H1 (cell line): ENCODE data around the gene DCXR. TPM values are rescaled to one million over a fixed set of nuclear protein-coding genes. Genes with fewer than 3 reads are reported as not detected.
A peak's percentile ranks its signal among the peaks of the same experiment; 100 is the strongest.

ENCODE experiments used
- CTCF ChIA-PET: fragments of 300-600 bp; sonication (Branson Sonifier 250); formaldehyde crosslinking; loops from one replicate; lab custom pipeline; 2021; ENCODE audit not compliant: partially characterized antibody; lab: Charles Lee
- POLR2A ChIA-PET: fragments of 300-600 bp; sonication (Branson Sonifier 250); formaldehyde crosslinking; loops from one replicate; lab custom pipeline; 2021; ENCODE audit warnings: inconsistent platforms; ENCODE audit not compliant: partially characterized antibody; lab: Charles Lee
- DNase-seq, 2 experiments: peaks; one replicate each; pipeline versions ENCODE4 v3.0.0 to v3.0.0-alpha.2; 2010 to 2022; ENCODE audit warnings: low spot score in 2 of 2, low read depth in 1 of 2, mixed read lengths in 1 of 2
- FAIRE-seq: peaks from 2 replicates; lab custom pipeline; 2011; peaks lifted over from hg19 to GRCh38; lab: Jason Lieb, UNC
- H2AFZ ChIP-seq: 2 replicates; pipeline ENCODE4 v1.8.1; 2012; ENCODE audit warnings: low read length, inconsistent platforms
- H2AK5ac ChIP-seq: 2 replicates; pipeline ENCODE4 v1.6.1; 2013; ENCODE audit warnings: low read depth, low read length
- H2BK120ac ChIP-seq: replicated peaks from 2 replicates; pipeline ENCODE3; 2013; ENCODE audit warnings: low read depth, low read length, inconsistent platforms
- H2BK12ac ChIP-seq: 2 replicates; pipeline ENCODE4 v1.6.1; 2013; ENCODE audit warnings: low read depth, low read length
- H2BK15ac ChIP-seq: 2 replicates; pipeline ENCODE4 v1.6.1; 2013; ENCODE audit warnings: low read length
- H2BK20ac ChIP-seq: 2 replicates; pipeline ENCODE4 v1.6.1; 2013; ENCODE audit warnings: low read length
- H2BK5ac ChIP-seq: 2 replicates; pipeline ENCODE4 v1.6.1; 2013; ENCODE audit warnings: low read depth, low read length
- H3K14ac ChIP-seq: 2 replicates; pipeline ENCODE4 v1.6.1; 2013; ENCODE audit warnings: inconsistent platforms; ENCODE audit not compliant: insufficient read length
- H3K18ac ChIP-seq: 2 replicates; pipeline ENCODE4 v1.6.1; 2013; ENCODE audit warnings: low read length; ENCODE audit errors: extremely low read depth
- H3K23ac ChIP-seq: 2 replicates; pipeline ENCODE4 v1.6.1; 2013; ENCODE audit warnings: inconsistent platforms; ENCODE audit not compliant: insufficient read length
- H3K23me2 ChIP-seq: 2 replicates; pipeline ENCODE4 v1.6.1; 2013; ENCODE audit warnings: low read depth, low read length
- H3K27ac ChIP-seq: 2 replicates; pipeline ENCODE4 v1.6.1; 2011; ENCODE audit warnings: low read depth, low read length, inconsistent platforms
- H3K27me3 ChIP-seq, 4 experiments: replicated peaks in 1 of 4; 1 replicate in 1 of 4; 2 replicates in 3 of 4; pipeline versions ENCODE4 v1.6.1 to v1.8.1; 2011 to 2013; ENCODE audit warnings: low read length in 3 of 4, mild to moderate bottlenecking in 3 of 4, inconsistent platforms in 2 of 4, mixed read lengths in 2 of 4, moderate library complexity in 1 of 4; ENCODE audit not compliant: control insufficient read depth in 3 of 4, insufficient read depth in 3 of 4; ENCODE audit errors: extremely low read depth in 1 of 4
- H3K36me3 ChIP-seq, 4 experiments: 2 replicates each; pipeline versions ENCODE4 v1.6.1 to v1.8.1; 2011 to 2013; ENCODE audit warnings: mild to moderate bottlenecking in 4 of 4, low read length in 3 of 4, moderate library complexity in 2 of 4, control low read depth in 1 of 4, inconsistent platforms in 1 of 4; ENCODE audit not compliant: insufficient read depth in 4 of 4, control insufficient read depth in 2 of 4
- H3K4ac ChIP-seq: replicated peaks from 2 replicates; pipeline ENCODE3; 2013; ENCODE audit warnings: low read length, low read depth, mixed read lengths, inconsistent platforms; ENCODE audit not compliant: insufficient read length
- H3K4me1 ChIP-seq, 4 experiments: replicated peaks in 1 of 4; 1 replicate in 1 of 4; 2 replicates in 3 of 4; pipeline versions ENCODE4 v1.6.1 to v1.8.1; 2011 to 2013; ENCODE audit warnings: low read length in 3 of 4, inconsistent platforms in 2 of 4, mixed read lengths in 1 of 4; ENCODE audit not compliant: insufficient read depth in 4 of 4, control insufficient read depth in 3 of 4
- H3K4me2 ChIP-seq, 2 experiments: 2 replicates each; pipeline versions ENCODE4 v1.6.1 to v1.8.1; 2011 to 2013; ENCODE audit warnings: low read depth in 2 of 2, low read length in 2 of 2, control low read depth in 1 of 2, inconsistent platforms in 1 of 2, mild to moderate bottlenecking in 1 of 2; ENCODE audit not compliant: insufficient read depth in 1 of 2
- H3K4me3 ChIP-seq, 4 experiments: fragments of 200-600, 300-600 bp in 1 of 4; sonication (generic), shearing (Covaris generic), sonication (Bioruptor Twin) in 1 of 4; 2 replicates each; pipeline versions ENCODE4 v1.5.1 to v1.8.1; 2011 to 2016; ENCODE audit warnings: low read length in 4 of 4, low read depth in 3 of 4, control low read depth in 2 of 4, inconsistent platforms in 2 of 4, mild to moderate bottlenecking in 2 of 4, mixed read lengths in 1 of 4, moderate library complexity in 1 of 4; ENCODE audit not compliant: insufficient read depth in 2 of 4; ENCODE audit errors: extremely low read depth in 1 of 4
- H3K56ac ChIP-seq: replicated peaks from 2 replicates; pipeline ENCODE3; 2013; ENCODE audit warnings: low read depth, mild to moderate bottlenecking, mixed read lengths, low read length, inconsistent platforms; ENCODE audit not compliant: insufficient read length
- H3K79me1 ChIP-seq: 2 replicates; pipeline ENCODE4 v1.6.1; 2013; ENCODE audit warnings: low read depth, low read length, control low read depth
- H3K79me2 ChIP-seq, 2 experiments: 2 replicates each; pipeline versions ENCODE4 v1.6.1 to v1.8.1; 2012 to 2013; ENCODE audit warnings: low read length in 2 of 2, mild to moderate bottlenecking in 2 of 2, inconsistent platforms in 1 of 2; ENCODE audit not compliant: insufficient read depth in 2 of 2, control insufficient read depth in 1 of 2
- H3K9ac ChIP-seq, 4 experiments: replicated peaks in 1 of 4; 1 replicate in 1 of 4; 2 replicates in 3 of 4; pipeline versions ENCODE4 v1.6.1 to v1.8.1; 2011 to 2013; ENCODE audit warnings: low read depth in 3 of 4, low read length in 3 of 4, control low read depth in 2 of 4, mild to moderate bottlenecking in 2 of 4, moderate library complexity in 2 of 4, inconsistent platforms in 1 of 4; ENCODE audit errors: extremely low read depth in 1 of 4
- H3K9me3 ChIP-seq, 2 experiments: 2 replicates each; pipeline versions ENCODE4 v1.6.1 to v1.8.1; 2012 to 2013; ENCODE audit warnings: mild to moderate bottlenecking in 2 of 2, moderate library complexity in 2 of 2, control low read depth in 1 of 2, inconsistent platforms in 1 of 2, low read depth in 1 of 2, low read length in 1 of 2, mixed read lengths in 1 of 2; ENCODE audit not compliant: insufficient read depth in 2 of 2
- H4K20me1 ChIP-seq, 2 experiments: replicated peaks in 1 of 2; 2 replicates each; pipeline versions ENCODE3 to v1.8.1; 2011 to 2013; ENCODE audit warnings: inconsistent platforms in 2 of 2, low read length in 2 of 2, mild to moderate bottlenecking in 1 of 2; ENCODE audit not compliant: insufficient read depth in 2 of 2, control insufficient read depth in 1 of 2
- H4K5ac ChIP-seq: 2 replicates; pipeline ENCODE4 v1.6.1; 2013; ENCODE audit warnings: low read length, low read depth, mixed read lengths, inconsistent platforms; ENCODE audit not compliant: insufficient read length
- H4K8ac ChIP-seq: 2 replicates; pipeline ENCODE4 v1.8.0; 2013; ENCODE audit warnings: mild to moderate bottlenecking, moderate library complexity, low read length, inconsistent platforms; ENCODE audit not compliant: insufficient read depth; ENCODE audit errors: extremely low read depth
- H4K91ac ChIP-seq: replicated peaks from 2 replicates; pipeline ENCODE3; 2013; ENCODE audit warnings: low read length, mixed read lengths, inconsistent platforms; ENCODE audit not compliant: insufficient read length
- CEBPB ChIP-seq: IDR thresholded peaks from 2 replicates; pipeline ENCODE4 v1.6.1; 2012; ENCODE audit warnings: low read depth, low read length
- POLR2A ChIP-seq, 2 experiments: IDR thresholded peaks; 1 replicate in 1 of 2; 2 replicates in 1 of 2; pipeline ENCODE4 v1.6.1; 2011; ENCODE audit warnings: low read depth in 2 of 2, low read length in 2 of 2, mild to moderate bottlenecking in 2 of 2; ENCODE audit errors: control extremely low read depth in 1 of 2
- WGBS, 2 experiments: shearing (Covaris generic) in 1 of 2; methylation state at CpG; one replicate each; pipeline versions ENCODE4 v1.1.6 to v1.1.7; 2013 to 2015; ENCODE audit warnings: low lambda C conversion rate in 2 of 2, mixed read lengths in 2 of 2, inconsistent platforms in 1 of 2, low coverage in 1 of 2, missing lambda C conversion rate in 1 of 2; ENCODE audit not compliant: insufficient replicate concordance in 2 of 2, insufficient coverage in 1 of 2, insufficient read length in 1 of 2; ENCODE audit errors: extremely low coverage in 1 of 2, missing lambda C conversion rate in 1 of 2; 5-methylcytosine and 5-hydroxymethylcytosine counted together
- polyA plus RNA-seq, 7 experiments: library from polyadenylated mRNA; depleted of rRNA in 3 of 7; stranded (reverse) in 5 of 7; unstranded in 2 of 7; fragments of >200 nt in 5 of 7; fragments of 200-250 nt in 2 of 7; gene quantifications; 1 replicate in 5 of 7; 2 replicates in 1 of 7; 4 replicates in 1 of 7; pipeline versions ENCODE4 v1.2.1 to v1.2.3, GENCODE V29; 2011 to 2013; ENCODE audit warnings: missing spikeins in 2 of 7, mixed read lengths in 2 of 7
- total RNA-seq: library from RNA; stranded (reverse); fragmentation: NEBNext Ultra II Directional; extraction: Animal tissue kit (Norgen Biotek cat#: 25700); gene quantifications from 2 replicates; pipeline ENCODE4 v1.2.1, GENCODE V29; 2021

Gene DCXR
- total and polyA plus RNA-seq, 2 of the 8 experiments (the other 6 are each of a cell fraction or from before 2014, with no cell fraction given), result 96.3 to 212 TPM

- H4K5ac ChIP-seq, result no peak overlapping the region
- H3K4ac ChIP-seq, result no peak overlapping the region
- WGBS, 2 experiments, result 93% methylated on average over 17 of the region's 22 CpGs; no CpG with 5 or more reads in 1 of the 2 experiments
- peak in 1 of 2 experiments; percentile 51; a peak in 1 of 3 replicates for TF ChIP-seq POLR2A (IDR thresholded peaks at IDR 0.05; ENCODE audit: control extremely low read depth in 1 of 2, low read depth in 2 of 2, low read length in 2 of 2)
- TF ChIP-seq CEBPB, result no peak
- TF ChIP-seq, all 59 proteins: peak for 1
- Histone ChIP-seq H2BK5ac (no peak overlapping the region), H3K4me1 (no peaks in the 10 kb centered on the region), H3K79me1 (peaks cover 7% of the 10 kb centered on the region), H2BK20ac (no peak overlapping the region), H2AK5ac (no peak overlapping the region), H4K91ac (no peak overlapping the region), H3K14ac (no peak overlapping the region), H3K9ac (no peak overlapping the region), H3K27me3 (no peaks in the 10 kb centered on the region), H3K27ac (no peak overlapping the region), H3K36me3 (peaks cover 60 to 91% (median 76%) of the 10 kb centered on the region in 4 experiments), H3K23me2 (no peaks in the 10 kb centered on the region), H3K18ac (no peak overlapping the region), H3K4me3 (no peak overlapping the region), H2BK15ac (no peak overlapping the region), H2BK120ac (no peak overlapping the region), H3K4me2 (no peak overlapping the region), H4K20me1 (peaks cover 30 to 62% of the 10 kb centered on the region in 2 experiments), H4K8ac (no peak overlapping the region; the same call in 1 of the 2 replicates), H3K56ac (no peak overlapping the region), H2BK12ac (no peak overlapping the region), H2AFZ (no peak overlapping the region), H3K23ac (no peak overlapping the region), H3K79me2 (no peaks in the 10 kb centered on the region), H3K9me3 (no peaks in the 10 kb centered on the region)
- CTCF ChIA-PET, result interaction anchor here (1.0 to 2.9 kb wide), 4 partner anchors 15 to 72 kb away, joined by 3 to 13 read pairs (median 6); no protein-coding TSS in a partner anchor
- POLR2A ChIA-PET, result interaction anchor here (0.6 to 12.5 kb wide), 7 partner anchors 7 to 34 kb away, joined by 3 to 105 read pairs (median 8); partner anchors contain the start of gene FASN
- no peak for DNase-seq
- FAIRE-seq, result no peak
Observed at GRCh38 chr17:82081966-82082365, 44.5 kb upstream of the DCXR start.
